ENCODE measurements around the gene TRIM41. TPM values are rescaled to one million over a fixed set of nuclear protein-coding genes. Genes with fewer than 3 reads are reported as not detected.
"Not testable (repeated sequence)": the region's sequence is repeated elsewhere in the genome, so short reads cannot be mapped to it uniquely, and the experiment has no call there.

TRIM41 gene
- total and polyA plus RNA-seq, 9 donors, result 9.5 to 21.9 (median 19.3) TPM

DNA sequence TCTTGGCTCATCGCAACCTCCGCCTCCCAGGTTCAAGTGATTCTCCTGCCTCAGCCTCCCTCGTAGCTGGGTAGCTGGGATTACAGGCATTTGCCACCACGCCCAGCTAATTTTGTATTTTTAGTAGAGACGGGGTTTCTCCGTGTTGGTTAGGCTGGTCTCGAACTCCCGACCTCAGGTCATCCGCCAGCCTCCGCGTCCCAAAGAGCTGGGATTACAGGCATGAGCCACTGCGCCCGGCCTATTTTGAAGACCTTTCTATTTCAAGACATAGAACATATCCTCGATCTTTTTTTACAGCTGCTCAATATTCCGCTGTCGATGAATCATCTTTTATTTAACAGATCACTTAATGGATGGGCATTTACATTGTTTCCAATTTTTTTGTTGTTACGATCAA is 12.4 kb upstream of the TRIM41 start:
- peaks cover 16% of the 10 kb centered on the region for H3K4me1 ChIP-seq (ENCODE audit: control insufficient read depth, insufficient read depth, low read length)
- H3K27me3 ChIP-seq (ENCODE audit: control insufficient read depth, insufficient read depth, low read length); DNase-seq; H3K4me3 ChIP-seq (ENCODE audit: low read length); H3K27ac ChIP-seq (ENCODE audit: low read length); H3K9me3 ChIP-seq (replicated peaks; ENCODE audit: control insufficient read depth, low read depth, low read length); H3K36me3 ChIP-seq (ENCODE audit: control insufficient read depth, insufficient read depth, low read length): not testable (repeated sequence)
- 62% methylated on average over 7 of the region's 17 CpGs for WGBS (ENCODE audit: insufficient coverage)

DNA sequence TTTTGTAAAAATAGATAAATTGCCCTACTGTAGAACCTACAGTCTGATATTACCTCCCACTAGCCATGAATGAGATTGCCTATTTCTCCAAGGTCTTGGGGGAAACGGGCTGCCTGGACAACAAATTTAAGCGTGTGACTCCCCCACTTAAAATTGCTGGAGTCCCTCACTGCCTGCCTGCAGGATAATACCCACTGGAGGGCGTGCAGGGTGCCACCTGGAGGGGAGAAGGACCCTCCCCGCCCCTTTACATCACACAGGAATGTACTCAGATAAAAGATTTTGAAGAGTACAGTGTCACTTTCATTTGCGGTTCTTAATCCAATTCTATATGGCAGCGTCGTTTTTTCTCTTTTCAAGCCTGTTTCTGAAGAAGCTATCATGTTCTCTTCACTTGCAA is 11.9 kb upstream of the TRIM41 start:
- Histone ChIP-seq H3K36me3 (ENCODE audit: control insufficient read depth, insufficient read depth, low read length) (no peaks in the 10 kb centered on the region), H3K27me3 (ENCODE audit: control insufficient read depth, insufficient read depth, low read length) (peaks cover 9% of the 10 kb centered on the region), H3K4me1 (ENCODE audit: control insufficient read depth, insufficient read depth, low read length) (peaks cover 15% of the 10 kb centered on the region), H3K4me3 (ENCODE audit: low read length) (no peak overlapping the region), H3K27ac (ENCODE audit: low read length) (no peak overlapping the region), H3K9me3 (replicated peaks; ENCODE audit: control insufficient read depth, low read depth, low read length) (no peaks in the 10 kb centered on the region)
- no peak for DNase-seq
- 34% methylated on average over 5 of the region's 7 CpGs for WGBS (ENCODE audit: insufficient coverage)

DNA sequence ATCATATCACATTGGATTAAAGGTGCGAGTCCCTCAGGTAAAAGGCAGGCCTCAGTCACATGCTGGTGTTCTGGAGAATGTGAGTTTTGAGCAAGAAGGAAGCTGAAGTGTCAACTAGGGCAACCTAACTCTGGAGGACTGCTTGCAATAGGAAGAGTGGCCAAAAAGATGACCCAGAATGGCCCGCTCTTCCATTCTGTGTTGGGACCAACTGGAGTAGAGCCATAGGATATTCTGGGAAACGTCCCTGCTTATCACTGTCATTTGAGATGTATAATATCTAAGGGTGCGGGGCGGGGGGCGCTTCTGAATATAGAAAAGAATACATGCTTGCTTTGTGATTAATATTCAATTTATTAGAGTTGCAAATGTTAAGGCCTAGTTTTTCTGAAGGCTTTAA is 11.0 kb upstream of the TRIM41 start:
- Histone ChIP-seq H3K36me3 (ENCODE audit: control insufficient read depth, insufficient read depth, low read length) (no peaks in the 10 kb centered on the region), H3K27ac (ENCODE audit: low read length) (no peak overlapping the region), H3K9me3 (replicated peaks; ENCODE audit: control insufficient read depth, low read depth, low read length) (no peaks in the 10 kb centered on the region), H3K4me3 (ENCODE audit: low read length) (no peak overlapping the region), H3K4me1 (ENCODE audit: control insufficient read depth, insufficient read depth, low read length) (peaks cover 14% of the 10 kb centered on the region), H3K27me3 (ENCODE audit: control insufficient read depth, insufficient read depth, low read length) (peaks cover 16% of the 10 kb centered on the region)
- 71% methylated on average over 1 of the region's 6 CpGs for WGBS (ENCODE audit: insufficient coverage)
- no peak for DNase-seq

DNA sequence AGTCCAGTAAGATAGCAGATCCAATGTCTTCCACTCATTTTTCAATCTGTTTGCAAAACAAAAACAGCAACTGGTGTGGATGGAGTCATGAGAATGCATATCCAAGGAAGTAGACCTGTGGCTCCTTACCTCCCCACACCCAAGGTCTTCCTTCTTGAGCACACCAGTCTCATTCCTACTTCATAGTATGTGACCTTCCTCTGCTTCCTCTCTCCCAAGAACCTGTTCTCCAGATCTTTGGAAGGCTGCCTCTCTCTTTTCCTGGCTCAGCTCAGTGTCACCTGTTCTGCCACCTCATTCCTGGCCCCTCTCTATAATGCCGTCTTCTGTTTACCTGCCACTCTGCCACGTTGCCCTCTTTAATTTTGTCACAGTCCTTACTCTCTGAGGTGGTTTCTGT is 10.1 kb upstream of the TRIM41 start:
- H3K4me1 ChIP-seq (ENCODE audit: control insufficient read depth, insufficient read depth, low read length), result peaks cover 22% of the 10 kb centered on the region
- no peak overlapping the region for H3K27ac ChIP-seq (ENCODE audit: low read length)
- H3K4me3 ChIP-seq (ENCODE audit: low read length), result no peak overlapping the region
- H3K27me3 ChIP-seq (ENCODE audit: control insufficient read depth, insufficient read depth, low read length), result peaks cover 16% of the 10 kb centered on the region
- H3K9me3 ChIP-seq (replicated peaks; ENCODE audit: control insufficient read depth, low read depth, low read length), result no peaks in the 10 kb centered on the region
- no peak for DNase-seq
- no CpG with 5 or more reads among the region's 2 CpGs for WGBS (ENCODE audit: insufficient coverage)
- no peaks in the 10 kb centered on the region for H3K36me3 ChIP-seq (ENCODE audit: control insufficient read depth, insufficient read depth, low read length)

DNA sequence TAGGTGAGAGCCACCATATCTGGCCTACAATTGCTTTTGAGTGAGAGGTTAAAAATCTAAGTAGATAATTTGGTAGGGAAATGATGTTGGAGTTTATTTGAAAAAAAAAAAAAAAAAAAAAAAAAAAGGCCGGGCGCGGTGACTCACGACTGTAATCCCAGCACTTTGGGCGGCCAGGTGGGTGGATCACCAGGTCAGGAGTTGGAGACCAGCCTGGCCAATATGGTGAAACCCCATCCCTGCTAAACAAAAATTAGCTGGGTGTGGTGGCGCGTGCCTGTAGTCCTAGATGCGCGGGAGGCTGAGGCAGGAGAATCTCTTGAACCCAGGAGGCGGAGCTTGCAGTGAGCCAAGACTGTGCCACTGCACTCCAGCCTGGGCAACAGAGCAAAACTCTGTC is 8.8 kb upstream of the TRIM41 start:
- not testable (repeated sequence) for H3K27ac ChIP-seq (ENCODE audit: low read length); H3K36me3 ChIP-seq (ENCODE audit: control insufficient read depth, insufficient read depth, low read length); H3K9me3 ChIP-seq (replicated peaks; ENCODE audit: control insufficient read depth, low read depth, low read length); DNase-seq; H3K4me3 ChIP-seq (ENCODE audit: low read length)
- H3K4me1 ChIP-seq (ENCODE audit: control insufficient read depth, insufficient read depth, low read length), result peaks cover 23% of the 10 kb centered on the region
- peaks cover 16% of the 10 kb centered on the region for H3K27me3 ChIP-seq (ENCODE audit: control insufficient read depth, insufficient read depth, low read length)
- WGBS (ENCODE audit: insufficient coverage), result 95% methylated on average over 6 of the region's 10 CpGs

DNA sequence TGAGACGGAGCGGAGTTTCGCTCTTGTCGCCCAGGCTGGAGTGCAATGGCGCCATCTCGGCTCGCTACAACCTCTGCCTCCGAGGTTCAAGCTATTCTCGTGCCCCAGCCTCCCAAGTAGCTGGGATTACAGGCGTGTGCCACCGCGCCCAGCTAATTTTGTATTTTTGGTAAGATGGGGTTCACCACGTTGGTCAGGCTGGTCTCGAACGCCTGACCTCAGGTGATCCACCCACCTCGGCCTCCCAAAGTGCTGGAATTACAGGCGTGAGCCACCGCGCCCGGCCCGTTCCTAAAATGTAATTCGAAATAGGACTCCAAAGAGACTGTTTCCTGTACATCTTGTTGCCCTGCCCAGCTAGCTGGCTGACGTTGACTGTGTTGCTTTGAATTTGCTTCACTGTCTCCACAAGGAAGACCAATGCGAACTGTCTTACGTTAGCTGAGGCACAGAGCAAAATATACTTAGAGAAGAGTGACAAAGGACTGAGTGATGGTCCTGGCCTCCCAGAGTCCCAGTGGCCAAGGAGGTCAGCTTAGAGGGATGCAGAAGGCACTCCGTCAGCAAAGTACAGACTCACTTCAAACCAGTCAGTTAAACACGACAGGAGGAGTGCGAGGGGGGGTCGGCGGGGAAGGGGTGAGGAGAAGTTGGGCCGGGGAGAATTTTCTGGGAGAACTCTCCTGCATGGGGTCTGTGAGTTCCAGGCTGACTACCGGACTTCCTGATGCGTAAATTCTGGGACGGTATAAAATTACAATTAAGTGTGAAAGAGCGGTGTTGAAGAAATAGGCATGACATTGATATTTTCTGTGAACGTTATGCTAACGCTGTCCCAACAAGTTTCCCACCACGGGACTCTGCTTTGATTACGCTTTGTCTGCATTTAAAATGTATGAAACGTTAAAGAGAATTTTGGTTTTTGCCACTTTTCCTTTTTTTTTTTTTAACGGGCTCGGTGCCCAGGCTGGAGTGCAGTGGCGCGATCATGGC is 6.8 kb upstream of the TRIM41 start:
- Histone ChIP-seq H3K27ac (ENCODE audit: low read length) (no peak overlapping the region), H3K9me3 (replicated peaks; ENCODE audit: control insufficient read depth, low read depth, low read length) (no peaks in the 10 kb centered on the region), H3K4me1 (ENCODE audit: control insufficient read depth, insufficient read depth, low read length) (peaks cover 23% of the 10 kb centered on the region), H3K4me3 (ENCODE audit: low read length) (peak overlapping the region; percentile 52), H3K27me3 (ENCODE audit: control insufficient read depth, insufficient read depth, low read length) (peaks cover 23% of the 10 kb centered on the region), H3K36me3 (ENCODE audit: control insufficient read depth, insufficient read depth, low read length) (no peaks in the 10 kb centered on the region)
- DNase-seq, result no peak
- 38% methylated on average over 29 of the region's 44 CpGs for WGBS (ENCODE audit: insufficient coverage)

DNA sequence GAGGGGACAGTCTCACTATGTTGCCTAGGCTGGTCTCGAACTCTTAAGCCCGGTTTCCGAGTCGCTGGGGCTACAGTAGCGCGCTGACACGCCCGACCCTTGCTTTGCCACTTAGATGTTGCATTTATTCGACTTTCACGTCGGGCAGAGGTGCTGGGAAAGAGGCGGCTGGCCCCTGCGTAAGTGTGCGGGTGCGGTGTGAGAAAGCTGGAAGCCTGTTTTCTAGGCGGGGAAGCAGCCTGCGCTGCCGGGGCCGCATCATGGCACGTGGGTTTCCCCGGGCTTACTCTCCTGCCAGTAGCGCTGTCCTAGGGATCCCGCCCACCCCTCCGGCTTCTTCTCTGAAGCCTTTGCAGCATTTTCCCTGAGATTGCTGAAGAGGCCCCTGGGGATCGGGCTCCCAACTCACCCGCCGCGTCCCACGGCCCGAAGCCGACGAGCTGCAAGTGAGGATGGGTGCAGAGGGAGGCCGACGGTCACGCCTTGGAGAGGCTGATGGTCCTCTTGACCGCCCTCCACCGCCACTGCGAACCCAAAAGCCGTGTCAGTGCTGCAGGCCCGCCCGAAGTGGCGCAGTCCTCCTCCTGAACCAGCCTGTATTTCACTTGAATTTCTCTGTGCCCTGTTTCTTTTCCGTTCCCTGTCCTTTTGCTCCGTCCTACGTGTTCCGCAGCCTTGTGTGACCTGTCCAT is 5.8 kb upstream of the TRIM41 start:
- Histone ChIP-seq H3K36me3 (ENCODE audit: control insufficient read depth, insufficient read depth, low read length) (no peaks in the 10 kb centered on the region), H3K4me3 (ENCODE audit: low read length) (peak overlapping the region; percentile 52), H3K27me3 (ENCODE audit: control insufficient read depth, insufficient read depth, low read length) (peaks cover 23% of the 10 kb centered on the region), H3K27ac (ENCODE audit: low read length) (peak overlapping the region; percentile 57), H3K4me1 (ENCODE audit: control insufficient read depth, insufficient read depth, low read length) (peaks cover 22% of the 10 kb centered on the region), H3K9me3 (replicated peaks; ENCODE audit: control insufficient read depth, low read depth, low read length) (no peaks in the 10 kb centered on the region)
- 1% methylated on average over 44 of the region's 46 CpGs for WGBS (ENCODE audit: insufficient coverage)
- peak; percentile 59 for DNase-seq

DNA sequence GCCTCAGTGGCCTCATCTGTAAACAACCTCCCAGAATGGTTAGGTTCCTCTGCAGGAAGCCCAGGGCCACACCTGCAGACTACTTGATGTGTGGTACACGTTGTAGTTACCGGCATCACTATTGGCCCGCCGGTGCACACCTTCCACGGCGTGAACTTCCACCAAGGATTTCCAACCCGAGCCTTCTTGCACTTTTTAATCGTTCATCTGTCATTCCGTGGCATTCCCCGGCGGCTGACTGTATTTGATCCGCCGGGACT is 5.3 kb upstream of the TRIM41 start:
- peak overlapping the region; percentile 57 for H3K27ac ChIP-seq (ENCODE audit: low read length)
- WGBS (ENCODE audit: insufficient coverage), result 4% methylated on average over 10 of the region's 13 CpGs
- DNase-seq, result no peak
- H3K9me3 ChIP-seq (replicated peaks; ENCODE audit: control insufficient read depth, low read depth, low read length), result no peaks in the 10 kb centered on the region
- H3K36me3 ChIP-seq (ENCODE audit: control insufficient read depth, insufficient read depth, low read length), result no peaks in the 10 kb centered on the region
- H3K4me3 ChIP-seq (ENCODE audit: low read length), result peak overlapping the region; percentile 52
- H3K4me1 ChIP-seq (ENCODE audit: control insufficient read depth, insufficient read depth, low read length), result peaks cover 25% of the 10 kb centered on the region
- H3K27me3 ChIP-seq (ENCODE audit: control insufficient read depth, insufficient read depth, low read length), result peaks cover 23% of the 10 kb centered on the region

DNA sequence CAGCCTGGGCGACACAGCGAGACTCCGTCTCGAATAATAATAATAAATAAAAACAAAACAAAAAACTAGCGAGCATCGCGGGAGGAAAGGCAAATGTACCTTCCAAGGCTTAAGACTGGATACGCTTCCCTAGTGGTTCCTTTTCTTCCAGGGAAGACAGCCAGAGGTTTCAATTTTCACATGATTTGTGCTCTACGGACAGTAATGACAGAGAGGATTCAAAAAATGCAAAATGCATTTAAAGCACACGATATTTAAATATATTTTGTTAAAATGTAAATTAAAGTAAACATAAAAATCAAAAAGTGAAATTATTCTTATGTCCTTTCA is 4.3 kb upstream of the TRIM41 start:
- DNase-seq, result no peak
- 4% methylated on average over 4 of the region's 10 CpGs for WGBS (ENCODE audit: insufficient coverage)
- no peaks in the 10 kb centered on the region for H3K9me3 ChIP-seq (replicated peaks; ENCODE audit: control insufficient read depth, low read depth, low read length)
- peaks cover 25% of the 10 kb centered on the region for H3K4me1 ChIP-seq (ENCODE audit: control insufficient read depth, insufficient read depth, low read length)
- no peaks in the 10 kb centered on the region for H3K36me3 ChIP-seq (ENCODE audit: control insufficient read depth, insufficient read depth, low read length)
- no peak overlapping the region for H3K27ac ChIP-seq (ENCODE audit: low read length)
- H3K27me3 ChIP-seq (ENCODE audit: control insufficient read depth, insufficient read depth, low read length), result peaks cover 23% of the 10 kb centered on the region
- H3K4me3 ChIP-seq (ENCODE audit: low read length), result peak overlapping the region; percentile 36

DNA sequence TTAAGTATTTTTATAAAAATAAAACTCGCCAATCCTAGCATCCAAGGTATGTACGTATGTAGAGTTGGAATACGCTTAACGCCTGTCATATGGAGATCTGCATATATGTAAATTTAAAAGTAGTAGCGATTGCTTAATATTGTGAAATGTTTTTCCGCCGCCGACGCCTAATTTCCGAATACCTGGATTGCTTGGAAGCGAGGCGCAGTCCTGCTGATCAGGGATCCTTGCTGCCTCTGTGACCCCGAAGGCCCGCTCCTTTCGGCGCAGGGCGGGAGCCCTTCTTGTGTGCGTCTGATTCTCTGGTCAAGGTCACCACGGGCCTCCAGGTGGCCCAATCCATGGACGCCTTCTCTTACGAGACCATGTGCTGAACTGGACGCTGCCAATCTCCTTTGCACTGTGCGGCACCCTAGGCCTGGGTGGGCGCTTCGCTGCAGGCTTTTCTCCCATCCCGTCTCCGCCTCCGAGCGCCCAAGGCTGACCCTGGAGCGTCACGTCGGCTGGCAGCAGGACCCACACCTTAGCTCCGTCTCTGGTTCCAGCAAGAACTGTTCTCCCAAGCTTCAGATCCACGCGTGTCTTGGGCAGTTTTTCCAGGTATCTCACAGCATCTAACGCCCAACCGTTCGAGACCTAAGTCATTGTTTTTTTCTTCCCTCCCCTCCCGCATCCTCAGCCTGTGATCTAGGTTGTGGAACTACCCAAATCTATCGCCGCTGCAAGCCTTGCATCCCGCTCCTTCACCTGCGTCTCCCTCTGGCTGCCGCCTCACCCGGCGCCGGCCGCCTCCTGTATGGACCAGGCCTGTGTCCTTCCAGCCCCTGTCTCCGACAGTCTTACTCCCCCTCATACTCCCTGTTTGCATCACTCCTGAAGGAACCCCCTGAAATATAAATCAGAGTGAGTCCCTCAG is 3.6 kb upstream of the TRIM41 start:
- Histone ChIP-seq H3K4me1 (ENCODE audit: control insufficient read depth, insufficient read depth, low read length) (peaks cover 32% of the 10 kb centered on the region), H3K27me3 (ENCODE audit: control insufficient read depth, insufficient read depth, low read length) (peaks cover 20% of the 10 kb centered on the region)

More for the DNA sequence above, 3.6 kb upstream of the TRIM41 start:
- no peak for DNase-seq
- Histone ChIP-seq H3K9me3 (replicated peaks; ENCODE audit: control insufficient read depth, low read depth, low read length) (no peaks in the 10 kb centered on the region), H3K27ac (ENCODE audit: low read length) (no peak overlapping the region), H3K4me3 (ENCODE audit: low read length) (no peak overlapping the region), H3K36me3 (ENCODE audit: control insufficient read depth, insufficient read depth, low read length) (no peaks in the 10 kb centered on the region)
- WGBS (ENCODE audit: insufficient coverage), result 46% methylated on average over 48 of the region's 49 CpGs

Measured in muscle of leg (tissue), 11 donors.